ENCODE measurements around the gene MRPS34.

The MRPS34 gene

GRCh38 chr16:1818204-1818872 lies 45.4 kb upstream of the MRPS34 start:
- no peak overlapping the region for H3K9ac ChIP-seq (ENCODE audit: low read depth, low read length)
- H3K27ac ChIP-seq (ENCODE audit: low read length), result no peak overlapping the region
- no peak overlapping the region for H3K4me2 ChIP-seq (ENCODE audit: insufficient read depth, low read length)
- DNase-seq (no peak), ATAC-seq (ENCODE audit: insufficient read depth, low read depth) (no peak)
- TF ChIP-seq CTCF (IDR thresholded peaks at IDR 0.05; ENCODE audit: borderline replicate concordance, extremely low read depth, low read length, poor library complexity, severe bottlenecking), result no peak
- TF ChIP-seq EZH2 (IDR thresholded peaks at IDR 0.05; ENCODE audit: borderline replicate concordance, low read depth, low read length, severe bottlenecking), result no peak
- no peak overlapping the region for H2AFZ ChIP-seq (ENCODE audit: low read depth, low read length)
- H3K4me3 ChIP-seq (ENCODE audit: low read depth in 1 of 2, low read length in 2 of 2), result no peak overlapping the region
- peaks cover 3% of the 10 kb centered on the region for H4K20me1 ChIP-seq (ENCODE audit: insufficient read depth, low read length)
- peaks cover 79% of the 10 kb centered on the region for H3K36me3 ChIP-seq (ENCODE audit: insufficient read depth, low read length)
- no peaks in the 10 kb centered on the region for H3K4me1 ChIP-seq (ENCODE audit: insufficient read depth, low read length)
- peaks cover 7% of the 10 kb centered on the region; the same call in 1 of the 2 replicates for H3K79me2 ChIP-seq (ENCODE audit: insufficient read depth, low read length)
- H3K9me3 ChIP-seq (ENCODE audit: insufficient read depth, low read length, severe bottlenecking), result no peaks in the 10 kb centered on the region
- H3K27me3 ChIP-seq (ENCODE audit: insufficient read depth, low read length, poor library complexity), result no peaks in the 10 kb centered on the region

DNA sequence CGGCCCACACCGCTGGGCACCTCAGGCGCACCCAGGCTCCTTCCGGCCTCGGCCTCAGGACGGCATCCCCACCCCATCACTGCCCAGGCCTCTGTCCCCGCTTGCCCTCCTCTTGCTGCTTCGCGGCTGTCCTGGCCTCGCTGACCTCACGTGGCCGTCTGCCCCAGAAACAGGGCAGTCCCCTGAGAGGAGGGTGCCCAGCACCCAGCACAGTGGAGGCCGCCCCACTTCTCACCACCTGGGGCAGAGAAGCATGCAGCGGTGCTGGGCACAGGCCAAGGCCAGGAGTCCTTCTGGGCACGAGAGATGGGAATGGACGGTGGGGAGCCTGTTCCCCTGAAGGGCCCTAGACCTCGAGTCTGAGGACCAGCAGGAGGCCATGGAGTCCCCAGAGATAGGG lies 44.8 kb upstream of the MRPS34 start:
- ATAC-seq (ENCODE audit: insufficient read depth, low read depth) (no peak), DNase-seq (no peak)
- peaks cover 3% of the 10 kb centered on the region for H4K20me1 ChIP-seq (ENCODE audit: insufficient read depth, low read length)
- peaks cover 7% of the 10 kb centered on the region; the same call in 1 of the 2 replicates for H3K79me2 ChIP-seq (ENCODE audit: insufficient read depth, low read length)
- H3K27me3 ChIP-seq (ENCODE audit: insufficient read depth, low read length, poor library complexity), result no peaks in the 10 kb centered on the region
- H3K9me3 ChIP-seq (ENCODE audit: insufficient read depth, low read length, severe bottlenecking), result no peaks in the 10 kb centered on the region
- H3K27ac ChIP-seq (ENCODE audit: low read length), result no peak overlapping the region
- H3K4me3 ChIP-seq (ENCODE audit: low read depth in 1 of 2, low read length in 2 of 2), result no peak overlapping the region
- H3K36me3 ChIP-seq (ENCODE audit: insufficient read depth, low read length), result peaks cover 82% of the 10 kb centered on the region
- no peak overlapping the region for H2AFZ ChIP-seq (ENCODE audit: low read depth, low read length)
- H3K4me2 ChIP-seq (ENCODE audit: insufficient read depth, low read length), result no peak overlapping the region
- TF ChIP-seq EZH2 (IDR thresholded peaks at IDR 0.05; ENCODE audit: borderline replicate concordance, low read depth, low read length, severe bottlenecking) (no peak), CTCF (IDR thresholded peaks at IDR 0.05; ENCODE audit: borderline replicate concordance, extremely low read depth, low read length, poor library complexity, severe bottlenecking) (no peak)
- H3K9ac ChIP-seq (ENCODE audit: low read depth, low read length), result no peak overlapping the region
- no peaks in the 10 kb centered on the region for H3K4me1 ChIP-seq (ENCODE audit: insufficient read depth, low read length)

GRCh38 chr16:1817276-1817589 lies 44.3 kb upstream of the MRPS34 start:
- Histone ChIP-seq H3K4me3 (ENCODE audit: low read depth in 1 of 2, low read length in 2 of 2) (no peak overlapping the region), H3K27ac (ENCODE audit: low read length) (no peak overlapping the region), H3K9ac (ENCODE audit: low read depth, low read length) (no peak overlapping the region), H3K36me3 (ENCODE audit: insufficient read depth, low read length) (peaks cover 77% of the 10 kb centered on the region), H2AFZ (ENCODE audit: low read depth, low read length) (no peak overlapping the region), H4K20me1 (ENCODE audit: insufficient read depth, low read length) (peaks cover 3% of the 10 kb centered on the region), H3K4me2 (ENCODE audit: insufficient read depth, low read length) (no peak overlapping the region), H3K27me3 (ENCODE audit: insufficient read depth, low read length, poor library complexity) (no peaks in the 10 kb centered on the region), H3K9me3 (ENCODE audit: insufficient read depth, low read length, severe bottlenecking) (no peaks in the 10 kb centered on the region), H3K4me1 (ENCODE audit: insufficient read depth, low read length) (no peaks in the 10 kb centered on the region), H3K79me2 (ENCODE audit: insufficient read depth, low read length) (0 out of 2 replicates have a peak, but pooled peaks cover 3% of the 10 kb centered on the region)
- DNase-seq, result no peak
- ATAC-seq (ENCODE audit: insufficient read depth, low read depth), result no peak
- TF ChIP-seq EZH2 (IDR thresholded peaks at IDR 0.05; ENCODE audit: borderline replicate concordance, low read depth, low read length, severe bottlenecking), result no peak

DNA sequence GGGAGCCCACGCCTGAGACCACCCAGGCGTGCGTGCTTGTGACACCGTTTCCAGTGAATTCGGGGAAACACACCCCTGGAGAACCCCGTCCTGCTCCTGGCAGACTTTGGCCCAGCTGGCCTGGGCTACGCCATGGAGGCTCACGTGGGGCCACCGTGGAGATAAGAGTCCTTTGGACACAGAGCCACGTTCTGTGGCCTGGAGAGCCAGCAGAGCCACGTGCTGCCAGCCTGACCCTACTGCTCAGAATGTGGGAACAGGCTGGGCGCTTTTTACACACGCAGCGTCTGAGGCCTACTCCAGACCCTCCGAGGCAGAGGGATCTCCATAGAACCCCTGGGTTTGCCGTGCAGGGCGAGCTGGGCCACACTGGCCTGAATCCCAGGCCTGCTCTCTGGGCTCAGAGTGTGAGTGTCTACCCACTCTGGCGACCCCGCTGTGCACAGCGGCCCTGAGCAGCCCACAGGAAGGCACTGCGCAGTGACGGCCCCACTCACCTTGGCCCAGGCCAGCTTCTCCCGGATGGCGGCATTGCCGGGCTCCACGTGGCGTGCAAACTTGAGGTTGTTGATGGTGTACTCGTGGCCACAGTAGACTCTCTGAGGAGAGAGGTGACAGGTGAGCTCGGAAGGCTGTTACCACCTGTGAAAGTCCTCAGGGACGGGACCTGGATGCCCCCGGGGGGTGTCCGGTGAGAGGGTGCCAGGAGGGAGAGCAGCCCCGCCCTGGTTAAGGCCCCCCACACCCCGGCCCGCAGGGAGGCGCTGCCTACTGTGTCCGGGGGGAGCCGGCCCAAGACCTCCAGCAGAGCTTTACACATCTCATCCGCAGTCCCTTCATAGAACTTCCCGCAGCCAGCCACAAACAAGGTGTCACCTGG lies 43.7 kb upstream of the MRPS34 start:
- DNase-seq (no peak), ATAC-seq (ENCODE audit: insufficient read depth, low read depth) (no peak)
- Histone ChIP-seq H3K9ac (ENCODE audit: low read depth, low read length) (no peak overlapping the region), H3K27ac (ENCODE audit: low read length) (no peak overlapping the region), H3K4me3 (ENCODE audit: low read depth in 1 of 2, low read length in 2 of 2) (no peak overlapping the region), H4K20me1 (ENCODE audit: insufficient read depth, low read length) (peaks cover 3% of the 10 kb centered on the region; the same call in 1 of the 2 replicates), H3K36me3 (ENCODE audit: insufficient read depth, low read length) (peaks cover 71% of the 10 kb centered on the region), H2AFZ (ENCODE audit: low read depth, low read length) (no peak overlapping the region), H3K9me3 (ENCODE audit: insufficient read depth, low read length, severe bottlenecking) (no peaks in the 10 kb centered on the region), H3K27me3 (ENCODE audit: insufficient read depth, low read length, poor library complexity) (no peaks in the 10 kb centered on the region), H3K4me2 (ENCODE audit: insufficient read depth, low read length) (no peak overlapping the region), H3K4me1 (ENCODE audit: insufficient read depth, low read length) (no peaks in the 10 kb centered on the region), H3K79me2 (ENCODE audit: insufficient read depth, low read length) (no peaks in the 10 kb centered on the region)
- TF ChIP-seq EZH2 (IDR thresholded peaks at IDR 0.05; ENCODE audit: borderline replicate concordance, low read depth, low read length, severe bottlenecking) (no peak), CTCF (IDR thresholded peaks at IDR 0.05; ENCODE audit: borderline replicate concordance, extremely low read depth, low read length, poor library complexity, severe bottlenecking) (no peak)
